ENCODE results near the gene MTCH1. TPM values are rescaled to one million over a fixed set of nuclear protein-coding genes. Genes with fewer than 3 reads are reported as not detected.

MTCH1 gene
- total RNA-seq, 2 donors from 2014 or later = 226 to 235 TPM

DNA sequence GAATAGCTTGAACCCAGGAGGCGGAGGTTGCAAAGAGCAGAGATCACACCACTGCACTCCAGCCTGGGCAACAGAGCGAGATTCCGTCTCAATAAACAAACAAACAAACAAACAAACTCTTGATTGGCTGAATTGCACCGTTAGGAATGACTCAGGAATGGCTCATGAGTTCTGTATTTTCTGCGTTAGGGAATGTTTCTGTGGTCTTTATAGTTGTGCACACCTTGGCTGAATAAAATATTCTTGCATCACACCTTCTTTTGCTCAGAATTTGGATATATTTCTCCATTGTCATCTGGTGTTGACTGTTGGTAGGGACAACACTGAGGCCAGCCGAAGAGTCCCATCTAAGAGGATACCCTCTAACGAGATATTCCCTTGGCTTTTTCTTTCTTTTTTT lies 51.1 kb downstream of the MTCH1 start:
- H3K4me3 Mint-ChIP-seq = no peak overlapping the region
- H3K4me1 ChIP-seq (ENCODE audit: control insufficient read depth, insufficient read depth, low read length) = no peaks in the 10 kb centered on the region
- H3K4me3 ChIP-seq (ENCODE audit: low read length) = no peak overlapping the region
- H3K9ac ChIP-seq (ENCODE audit: extremely low read depth, low read length, poor library complexity, severe bottlenecking) = no peak overlapping the region
- H3K9me3 Mint-ChIP-seq = peaks cover 3% of the 10 kb centered on the region
- 95 to 100% methylated on average over 3 to 7 of the region's 7 CpGs for WGBS, 2 experiments (ENCODE audit: insufficient coverage in 1 of 2, insufficient read length in 1 of 2)
- H3K36me3 ChIP-seq (ENCODE audit: control insufficient read depth, insufficient read depth, low read length) = no peaks in the 10 kb centered on the region
- TF ChIP-seq, protein P1, sequence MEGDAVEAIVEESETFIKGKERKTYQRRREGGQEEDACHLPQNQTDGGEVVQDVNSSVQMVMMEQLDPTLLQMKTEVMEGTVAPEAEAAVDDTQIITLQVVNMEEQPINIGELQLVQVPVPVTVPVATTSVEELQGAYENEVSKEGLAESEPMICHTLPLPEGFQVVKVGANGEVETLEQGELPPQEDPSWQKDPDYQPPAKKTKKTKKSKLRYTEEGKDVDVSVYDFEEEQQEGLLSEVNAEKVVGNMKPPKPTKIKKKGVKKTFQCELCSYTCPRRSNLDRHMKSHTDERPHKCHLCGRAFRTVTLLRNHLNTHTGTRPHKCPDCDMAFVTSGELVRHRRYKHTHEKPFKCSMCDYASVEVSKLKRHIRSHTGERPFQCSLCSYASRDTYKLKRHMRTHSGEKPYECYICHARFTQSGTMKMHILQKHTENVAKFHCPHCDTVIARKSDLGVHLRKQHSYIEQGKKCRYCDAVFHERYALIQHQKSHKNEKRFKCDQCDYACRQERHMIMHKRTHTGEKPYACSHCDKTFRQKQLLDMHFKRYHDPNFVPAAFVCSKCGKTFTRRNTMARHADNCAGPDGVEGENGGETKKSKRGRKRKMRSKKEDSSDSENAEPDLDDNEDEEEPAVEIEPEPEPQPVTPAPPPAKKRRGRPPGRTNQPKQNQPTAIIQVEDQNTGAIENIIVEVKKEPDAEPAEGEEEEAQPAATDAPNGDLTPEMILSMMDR (conservative IDR thresholded peaks at IDR 0.05) = no peak
- H3K9me3 ChIP-seq (ENCODE audit: control insufficient read depth, low read length) = no peaks in the 10 kb centered on the region
- H3K27me3 ChIP-seq (ENCODE audit: control insufficient read depth, insufficient read depth, low read length, poor library complexity, severe bottlenecking) = no peaks in the 10 kb centered on the region
- no peak overlapping the region for H3K27ac ChIP-seq (ENCODE audit: low read depth, low read length)
- no peaks in the 10 kb centered on the region for H3K4me1 Mint-ChIP-seq
- H3K36me3 Mint-ChIP-seq (ENCODE audit: low read depth) = no peaks in the 10 kb centered on the region
- DNase-seq = no peak
- peaks cover 7% of the 10 kb centered on the region for H3K27me3 Mint-ChIP-seq (ENCODE audit: insufficient read depth)
- H3K27ac Mint-ChIP-seq = no peak overlapping the region

DNA sequence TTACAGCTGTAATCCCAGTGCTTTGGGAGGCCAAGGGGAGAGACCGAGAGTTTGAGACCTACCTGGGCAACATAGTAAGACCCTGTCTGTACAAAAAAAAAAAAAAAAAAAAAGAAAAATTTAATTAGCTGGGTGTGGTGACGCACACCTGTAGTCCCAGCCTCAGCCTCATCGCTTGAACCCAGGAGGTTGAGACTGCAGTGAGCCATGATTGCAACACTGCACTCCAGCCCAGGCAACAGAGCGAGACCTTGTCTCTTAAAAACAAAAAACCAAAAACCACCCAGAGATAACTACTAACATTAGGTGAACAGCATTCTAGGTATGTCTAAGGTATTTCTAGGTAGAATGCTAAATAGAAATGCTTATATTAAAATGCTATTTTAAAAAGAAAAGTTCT lies 52.5 kb downstream of the MTCH1 start:
- H3K4me1 ChIP-seq (ENCODE audit: control insufficient read depth, insufficient read depth, low read length) = no peaks in the 10 kb centered on the region
- WGBS, 2 experiments (ENCODE audit: insufficient coverage in 1 of 2, insufficient read length in 1 of 2) = 94% methylated on average over 3 of the region's 4 CpGs; no CpG with 5 or more reads in 1 of the 2 experiments
- H3K36me3 Mint-ChIP-seq (ENCODE audit: low read depth) = no peaks in the 10 kb centered on the region
- H3K9me3 ChIP-seq (ENCODE audit: control insufficient read depth, low read length) = no peaks in the 10 kb centered on the region
- peaks cover 5% of the 10 kb centered on the region for H3K27me3 Mint-ChIP-seq (ENCODE audit: insufficient read depth)
- H3K36me3 ChIP-seq (ENCODE audit: control insufficient read depth, insufficient read depth, low read length) = no peaks in the 10 kb centered on the region
- H3K27me3 ChIP-seq (ENCODE audit: control insufficient read depth, insufficient read depth, low read length, poor library complexity, severe bottlenecking) = no peaks in the 10 kb centered on the region
- no peak overlapping the region for H3K9ac ChIP-seq (ENCODE audit: extremely low read depth, low read length, poor library complexity, severe bottlenecking)
- H3K27ac Mint-ChIP-seq = no peak overlapping the region
- no peak overlapping the region for H3K4me3 ChIP-seq (ENCODE audit: low read length)
- DNase-seq = no peak
- H3K27ac ChIP-seq (ENCODE audit: low read depth, low read length) = no peak overlapping the region
- TF ChIP-seq, protein P1 (conservative IDR thresholded peaks at IDR 0.05) = no peak
- peaks cover 1% of the 10 kb centered on the region for H3K9me3 Mint-ChIP-seq
- H3K4me1 Mint-ChIP-seq = no peaks in the 10 kb centered on the region
- no peak overlapping the region for H3K4me3 Mint-ChIP-seq

DNA sequence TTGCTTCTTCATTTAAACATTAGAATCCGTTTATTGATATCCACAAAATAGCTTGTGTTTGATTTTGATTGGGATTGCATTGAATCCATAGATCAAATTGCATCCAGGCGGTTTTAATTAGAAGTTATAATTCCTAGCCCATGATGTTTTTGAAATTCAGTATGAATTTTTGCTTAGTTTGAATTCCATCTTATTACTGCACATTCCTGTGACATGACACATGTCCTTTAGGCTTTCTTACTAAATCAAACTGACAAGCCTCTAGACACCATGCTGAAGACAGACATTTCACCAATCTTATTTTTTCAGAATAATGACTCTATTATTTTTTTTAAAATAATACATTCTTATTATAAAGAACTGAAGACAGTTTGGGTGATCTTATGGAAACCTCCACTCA lies 52.9 kb downstream of the MTCH1 start:
- WGBS, 2 experiments (ENCODE audit: insufficient coverage in 1 of 2, insufficient read length in 1 of 2) = 80 to 91% methylated on average over 1 to 2 of the region's 2 CpGs

More for the DNA sequence above, 52.9 kb downstream of the MTCH1 start:
- TF ChIP-seq, protein P1 (conservative IDR thresholded peaks at IDR 0.05) = no peak
- no peaks in the 10 kb centered on the region for H3K9me3 ChIP-seq (ENCODE audit: control insufficient read depth, low read length)
- Mint-ChIP-seq H3K4me1 (no peaks in the 10 kb centered on the region), H3K27me3 (ENCODE audit: insufficient read depth) (peaks cover 8% of the 10 kb centered on the region), H3K36me3 (ENCODE audit: low read depth) (no peaks in the 10 kb centered on the region), H3K4me3 (no peak overlapping the region), H3K27ac (no peak overlapping the region), H3K9me3 (peaks cover 1% of the 10 kb centered on the region)
- H3K36me3 ChIP-seq (ENCODE audit: control insufficient read depth, insufficient read depth, low read length) = no peaks in the 10 kb centered on the region
- H3K27me3 ChIP-seq (ENCODE audit: control insufficient read depth, insufficient read depth, low read length, poor library complexity, severe bottlenecking) = no peaks in the 10 kb centered on the region
- no peak overlapping the region for H3K4me3 ChIP-seq (ENCODE audit: low read length)
- no peak for DNase-seq
- no peak overlapping the region for H3K27ac ChIP-seq (ENCODE audit: low read depth, low read length)
- no peak overlapping the region for H3K9ac ChIP-seq (ENCODE audit: extremely low read depth, low read length, poor library complexity, severe bottlenecking)
- no peaks in the 10 kb centered on the region for H3K4me1 ChIP-seq (ENCODE audit: control insufficient read depth, insufficient read depth, low read length)
